ENCODE data around the gene LYG1. TPM values are rescaled to one million over a fixed set of nuclear protein-coding genes. Genes with fewer than 3 reads are reported as not detected.

LYG1 gene
- total and polyA plus RNA-seq, 9 of the 15 experiments (the other 6 are each of a cell fraction or from before 2014, with no cell fraction given), result 0.64 to 2.6 (median 1.2) TPM

DNA sequence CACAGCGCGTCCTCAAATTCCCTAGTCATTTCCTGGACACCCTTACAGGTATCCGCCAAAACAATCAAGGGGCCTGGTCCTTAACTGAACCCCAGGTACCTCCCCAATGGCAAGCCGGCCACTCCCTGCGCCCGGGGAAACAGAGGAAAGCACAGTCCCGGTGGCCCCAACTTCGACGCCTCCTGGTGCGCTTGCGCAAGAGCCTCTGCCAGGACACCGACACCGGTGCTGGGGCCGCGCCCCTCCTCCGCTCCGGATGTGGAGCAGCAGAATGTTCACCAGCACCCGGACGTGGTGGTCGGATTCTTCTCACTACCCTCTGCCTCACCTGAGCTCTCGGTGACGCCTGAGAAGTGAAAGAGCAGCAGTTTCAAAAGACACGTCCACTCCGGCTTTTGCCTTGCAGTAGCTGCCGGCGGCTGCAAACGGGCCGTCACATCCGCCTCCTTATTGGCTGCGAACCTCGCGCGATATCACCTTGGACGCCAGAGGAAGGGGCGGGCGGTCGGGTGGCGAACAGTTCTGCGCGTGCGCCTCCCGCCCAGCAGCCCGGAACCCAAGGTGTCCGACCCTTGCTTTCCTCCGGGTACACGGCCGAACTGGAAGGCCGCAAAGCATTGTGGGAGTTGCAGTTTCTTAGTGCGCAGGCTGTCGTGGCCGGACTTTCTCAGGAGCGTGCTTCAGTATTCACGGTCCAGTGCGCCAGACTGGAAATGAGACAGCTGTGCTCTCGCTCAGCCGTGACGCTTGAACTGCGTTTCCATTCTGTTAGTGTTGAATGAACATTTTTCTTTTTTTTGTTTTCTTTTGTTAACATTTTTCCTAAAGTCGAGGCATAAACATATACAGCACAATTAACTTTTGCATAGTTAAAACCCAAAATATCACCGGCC lies 35.2 kb upstream of the LYG1 start, which contains the start of gene TXNDC9 (continued):
- TF ChIP-seq, protein P1, sequence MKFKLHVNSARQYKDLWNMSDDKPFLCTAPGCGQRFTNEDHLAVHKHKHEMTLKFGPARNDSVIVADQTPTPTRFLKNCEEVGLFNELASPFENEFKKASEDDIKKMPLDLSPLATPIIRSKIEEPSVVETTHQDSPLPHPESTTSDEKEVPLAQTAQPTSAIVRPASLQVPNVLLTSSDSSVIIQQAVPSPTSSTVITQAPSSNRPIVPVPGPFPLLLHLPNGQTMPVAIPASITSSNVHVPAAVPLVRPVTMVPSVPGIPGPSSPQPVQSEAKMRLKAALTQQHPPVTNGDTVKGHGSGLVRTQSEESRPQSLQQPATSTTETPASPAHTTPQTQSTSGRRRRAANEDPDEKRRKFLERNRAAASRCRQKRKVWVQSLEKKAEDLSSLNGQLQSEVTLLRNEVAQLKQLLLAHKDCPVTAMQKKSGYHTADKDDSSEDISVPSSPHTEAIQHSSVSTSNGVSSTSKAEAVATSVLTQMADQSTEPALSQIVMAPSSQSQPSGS (CRISPR knock-in tag; IDR thresholded peaks at IDR 0.05), result no peak
- peak; percentile 70; the same call in 1 of the 2 replicates for TF ChIP-seq PML (IDR thresholded peaks at IDR 0.05; ENCODE audit: low read length)
- peak; percentile 81 for TF ChIP-seq ATF7 (IDR thresholded peaks at IDR 0.05)
- TF ChIP-seq YY1 (IDR thresholded peaks at IDR 0.05; ENCODE audit: borderline replicate concordance in 1 of 3, control insufficient read depth in 1 of 3, extremely low read depth in 1 of 3, insufficient read depth in 3 of 3, insufficient read length in 1 of 3, insufficient replicate concordance in 2 of 3, low read depth in 1 of 3, low read length in 2 of 3), result peak in 2 of 3 experiments; percentile 72 to 77
- TF ChIP-seq, protein P2, sequence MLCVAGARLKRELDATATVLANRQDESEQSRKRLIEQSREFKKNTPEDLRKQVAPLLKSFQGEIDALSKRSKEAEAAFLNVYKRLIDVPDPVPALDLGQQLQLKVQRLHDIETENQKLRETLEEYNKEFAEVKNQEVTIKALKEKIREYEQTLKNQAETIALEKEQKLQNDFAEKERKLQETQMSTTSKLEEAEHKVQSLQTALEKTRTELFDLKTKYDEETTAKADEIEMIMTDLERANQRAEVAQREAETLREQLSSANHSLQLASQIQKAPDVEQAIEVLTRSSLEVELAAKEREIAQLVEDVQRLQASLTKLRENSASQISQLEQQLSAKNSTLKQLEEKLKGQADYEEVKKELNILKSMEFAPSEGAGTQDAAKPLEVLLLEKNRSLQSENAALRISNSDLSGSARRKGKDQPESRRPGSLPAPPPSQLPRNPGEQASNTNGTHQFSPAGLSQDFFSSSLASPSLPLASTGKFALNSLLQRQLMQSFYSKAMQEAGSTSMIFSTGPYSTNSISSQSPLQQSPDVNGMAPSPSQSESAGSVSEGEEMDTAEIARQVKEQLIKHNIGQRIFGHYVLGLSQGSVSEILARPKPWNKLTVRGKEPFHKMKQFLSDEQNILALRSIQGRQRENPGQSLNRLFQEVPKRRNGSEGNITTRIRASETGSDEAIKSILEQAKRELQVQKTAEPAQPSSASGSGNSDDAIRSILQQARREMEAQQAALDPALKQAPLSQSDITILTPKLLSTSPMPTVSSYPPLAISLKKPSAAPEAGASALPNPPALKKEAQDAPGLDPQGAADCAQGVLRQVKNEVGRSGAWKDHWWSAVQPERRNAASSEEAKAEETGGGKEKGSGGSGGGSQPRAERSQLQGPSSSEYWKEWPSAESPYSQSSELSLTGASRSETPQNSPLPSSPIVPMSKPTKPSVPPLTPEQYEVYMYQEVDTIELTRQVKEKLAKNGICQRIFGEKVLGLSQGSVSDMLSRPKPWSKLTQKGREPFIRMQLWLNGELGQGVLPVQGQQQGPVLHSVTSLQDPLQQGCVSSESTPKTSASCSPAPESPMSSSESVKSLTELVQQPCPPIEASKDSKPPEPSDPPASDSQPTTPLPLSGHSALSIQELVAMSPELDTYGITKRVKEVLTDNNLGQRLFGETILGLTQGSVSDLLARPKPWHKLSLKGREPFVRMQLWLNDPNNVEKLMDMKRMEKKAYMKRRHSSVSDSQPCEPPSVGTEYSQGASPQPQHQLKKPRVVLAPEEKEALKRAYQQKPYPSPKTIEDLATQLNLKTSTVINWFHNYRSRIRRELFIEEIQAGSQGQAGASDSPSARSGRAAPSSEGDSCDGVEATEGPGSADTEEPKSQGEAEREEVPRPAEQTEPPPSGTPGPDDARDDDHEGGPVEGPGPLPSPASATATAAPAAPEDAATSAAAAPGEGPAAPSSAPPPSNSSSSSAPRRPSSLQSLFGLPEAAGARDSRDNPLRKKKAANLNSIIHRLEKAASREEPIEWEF (CRISPR knock-in tag; IDR thresholded peaks at IDR 0.05), result no peak
- TF ChIP-seq, protein P3, sequence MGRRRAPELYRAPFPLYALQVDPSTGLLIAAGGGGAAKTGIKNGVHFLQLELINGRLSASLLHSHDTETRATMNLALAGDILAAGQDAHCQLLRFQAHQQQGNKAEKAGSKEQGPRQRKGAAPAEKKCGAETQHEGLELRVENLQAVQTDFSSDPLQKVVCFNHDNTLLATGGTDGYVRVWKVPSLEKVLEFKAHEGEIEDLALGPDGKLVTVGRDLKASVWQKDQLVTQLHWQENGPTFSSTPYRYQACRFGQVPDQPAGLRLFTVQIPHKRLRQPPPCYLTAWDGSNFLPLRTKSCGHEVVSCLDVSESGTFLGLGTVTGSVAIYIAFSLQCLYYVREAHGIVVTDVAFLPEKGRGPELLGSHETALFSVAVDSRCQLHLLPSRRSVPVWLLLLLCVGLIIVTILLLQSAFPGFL (CRISPR knock-in tag; IDR thresholded peaks at IDR 0.05), result peak; percentile 39; the same call in 1 of the 2 replicates
- TF ChIP-seq KAT7 (CRISPR knock-in tag; IDR thresholded peaks at IDR 0.05; ENCODE audit: borderline replicate concordance), result peak; percentile 92; the same call in 1 of the 2 replicates
- no peak for TF ChIP-seq TEAD2 (tag; IDR thresholded peaks at IDR 0.05)
- TF ChIP-seq MIER1 (IDR thresholded peaks at IDR 0.05; ENCODE audit: low read depth), result no peak
- TF ChIP-seq, protein P4, sequence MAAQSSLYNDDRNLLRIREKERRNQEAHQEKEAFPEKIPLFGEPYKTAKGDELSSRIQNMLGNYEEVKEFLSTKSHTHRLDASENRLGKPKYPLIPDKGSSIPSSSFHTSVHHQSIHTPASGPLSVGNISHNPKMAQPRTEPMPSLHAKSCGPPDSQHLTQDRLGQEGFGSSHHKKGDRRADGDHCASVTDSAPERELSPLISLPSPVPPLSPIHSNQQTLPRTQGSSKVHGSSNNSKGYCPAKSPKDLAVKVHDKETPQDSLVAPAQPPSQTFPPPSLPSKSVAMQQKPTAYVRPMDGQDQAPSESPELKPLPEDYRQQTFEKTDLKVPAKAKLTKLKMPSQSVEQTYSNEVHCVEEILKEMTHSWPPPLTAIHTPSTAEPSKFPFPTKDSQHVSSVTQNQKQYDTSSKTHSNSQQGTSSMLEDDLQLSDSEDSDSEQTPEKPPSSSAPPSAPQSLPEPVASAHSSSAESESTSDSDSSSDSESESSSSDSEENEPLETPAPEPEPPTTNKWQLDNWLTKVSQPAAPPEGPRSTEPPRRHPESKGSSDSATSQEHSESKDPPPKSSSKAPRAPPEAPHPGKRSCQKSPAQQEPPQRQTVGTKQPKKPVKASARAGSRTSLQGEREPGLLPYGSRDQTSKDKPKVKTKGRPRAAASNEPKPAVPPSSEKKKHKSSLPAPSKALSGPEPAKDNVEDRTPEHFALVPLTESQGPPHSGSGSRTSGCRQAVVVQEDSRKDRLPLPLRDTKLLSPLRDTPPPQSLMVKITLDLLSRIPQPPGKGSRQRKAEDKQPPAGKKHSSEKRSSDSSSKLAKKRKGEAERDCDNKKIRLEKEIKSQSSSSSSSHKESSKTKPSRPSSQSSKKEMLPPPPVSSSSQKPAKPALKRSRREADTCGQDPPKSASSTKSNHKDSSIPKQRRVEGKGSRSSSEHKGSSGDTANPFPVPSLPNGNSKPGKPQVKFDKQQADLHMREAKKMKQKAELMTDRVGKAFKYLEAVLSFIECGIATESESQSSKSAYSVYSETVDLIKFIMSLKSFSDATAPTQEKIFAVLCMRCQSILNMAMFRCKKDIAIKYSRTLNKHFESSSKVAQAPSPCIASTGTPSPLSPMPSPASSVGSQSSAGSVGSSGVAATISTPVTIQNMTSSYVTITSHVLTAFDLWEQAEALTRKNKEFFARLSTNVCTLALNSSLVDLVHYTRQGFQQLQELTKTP (IDR thresholded peaks at IDR 0.05; ENCODE audit: low read depth in 1 of 2, partially characterized antibody in 2 of 2), result peak in 1 of 2 experiments; percentile 92
- 0 out of 2 replicates have a peak, but pooled peaks have one; percentile 59 for TF ChIP-seq ZNF644 (tag; IDR thresholded peaks at IDR 0.05; ENCODE audit: low read depth)
- peak; percentile 7; the same call in 1 of the 2 replicates for TF ChIP-seq SMAD4 (CRISPR knock-in tag; conservative IDR thresholded peaks at IDR 0.05)
